GM18499 (cell line): ENCODE results near the gene XPNPEP1.

Source experiments
- ATAC-seq: cut with Tn5 transposase; IDR thresholded peaks from one replicate; pipeline ENCODE4 v1.9.1; 2021; ENCODE audit warnings: moderate number of reproducible peaks; ENCODE audit not compliant: insufficient read depth, unreplicated experiment

XPNPEP1 gene

DNA sequence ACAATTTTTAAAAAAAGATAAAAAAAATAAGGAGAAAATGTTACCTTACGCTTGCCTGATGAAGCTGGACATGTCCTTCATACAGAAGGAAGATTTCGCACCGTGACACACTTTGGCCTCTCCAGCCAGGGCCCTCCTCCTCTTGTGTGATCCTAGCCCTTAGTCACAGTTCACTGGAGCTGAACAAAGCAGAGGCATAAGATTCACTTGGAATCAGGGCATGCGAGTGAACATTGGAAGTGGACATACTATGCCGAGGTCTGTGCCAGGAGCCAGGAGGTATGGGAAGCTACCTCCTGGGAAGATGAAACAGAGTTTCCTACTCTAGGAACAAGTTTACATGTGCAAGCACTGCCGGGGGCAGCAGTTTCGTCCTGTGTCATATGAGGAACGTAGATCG, 91.5 kb downstream of the XPNPEP1 start:
- ATAC-seq = no peak

DNA sequence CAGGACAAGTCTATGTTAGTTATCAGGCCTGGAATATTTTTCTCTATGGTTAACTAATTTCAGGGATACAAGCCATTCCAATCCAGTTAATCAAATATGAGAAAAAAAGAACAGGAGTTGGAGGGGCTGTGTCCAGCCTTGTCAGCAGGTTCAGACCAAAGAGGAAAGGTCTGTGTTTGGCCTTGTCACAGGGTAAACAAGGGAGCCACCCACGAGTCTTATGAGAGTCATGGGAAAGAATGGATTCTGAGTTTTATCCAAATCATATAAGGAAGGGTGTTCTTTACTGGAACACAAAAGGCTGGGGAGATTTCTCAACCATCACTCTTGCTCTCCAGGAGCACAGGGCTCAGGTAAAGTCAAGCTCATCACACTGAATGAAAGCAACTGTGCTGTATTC, 99.1 kb downstream of the XPNPEP1 start:
- no peak for ATAC-seq

DNA sequence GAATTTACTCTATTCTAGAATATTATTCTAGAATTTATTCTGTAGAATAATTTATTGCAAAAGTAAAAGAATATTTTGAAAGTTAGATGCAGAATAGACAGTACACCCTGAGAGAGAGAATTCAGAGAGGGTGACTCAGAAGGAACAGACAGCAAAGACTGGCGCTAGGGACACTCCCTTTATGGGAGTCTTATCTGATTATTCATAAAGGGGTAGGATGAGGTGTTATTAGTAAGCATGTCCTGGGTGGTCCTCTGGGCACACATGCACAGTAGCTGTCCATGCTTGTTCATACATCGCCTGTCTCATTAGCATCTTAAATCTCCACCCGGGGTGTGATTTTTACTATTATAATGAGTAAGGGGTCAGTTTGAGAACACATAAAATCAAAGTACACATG, 100.1 kb downstream of the XPNPEP1 start:
- no peak for ATAC-seq

DNA sequence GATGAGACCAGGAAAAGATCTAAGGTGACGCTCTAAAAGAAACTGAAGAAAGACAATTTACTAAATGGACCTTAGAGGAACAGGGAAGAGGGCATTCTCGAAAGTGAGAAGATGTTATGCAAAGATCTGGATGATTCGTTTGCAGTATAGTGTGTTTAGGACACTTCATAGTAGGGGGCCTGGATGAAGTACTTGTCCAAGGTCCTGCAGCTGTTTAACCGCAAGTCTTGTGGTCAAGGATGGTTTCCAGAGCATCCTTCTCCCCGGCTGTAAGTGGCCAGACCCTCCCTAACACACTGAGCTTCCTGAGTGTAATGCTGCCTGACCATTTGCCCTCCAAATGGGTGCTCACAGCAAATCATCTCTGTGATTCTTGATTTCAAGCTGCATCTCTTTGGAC, 101.6 kb downstream of the XPNPEP1 start:
- ATAC-seq = no peak

DNA sequence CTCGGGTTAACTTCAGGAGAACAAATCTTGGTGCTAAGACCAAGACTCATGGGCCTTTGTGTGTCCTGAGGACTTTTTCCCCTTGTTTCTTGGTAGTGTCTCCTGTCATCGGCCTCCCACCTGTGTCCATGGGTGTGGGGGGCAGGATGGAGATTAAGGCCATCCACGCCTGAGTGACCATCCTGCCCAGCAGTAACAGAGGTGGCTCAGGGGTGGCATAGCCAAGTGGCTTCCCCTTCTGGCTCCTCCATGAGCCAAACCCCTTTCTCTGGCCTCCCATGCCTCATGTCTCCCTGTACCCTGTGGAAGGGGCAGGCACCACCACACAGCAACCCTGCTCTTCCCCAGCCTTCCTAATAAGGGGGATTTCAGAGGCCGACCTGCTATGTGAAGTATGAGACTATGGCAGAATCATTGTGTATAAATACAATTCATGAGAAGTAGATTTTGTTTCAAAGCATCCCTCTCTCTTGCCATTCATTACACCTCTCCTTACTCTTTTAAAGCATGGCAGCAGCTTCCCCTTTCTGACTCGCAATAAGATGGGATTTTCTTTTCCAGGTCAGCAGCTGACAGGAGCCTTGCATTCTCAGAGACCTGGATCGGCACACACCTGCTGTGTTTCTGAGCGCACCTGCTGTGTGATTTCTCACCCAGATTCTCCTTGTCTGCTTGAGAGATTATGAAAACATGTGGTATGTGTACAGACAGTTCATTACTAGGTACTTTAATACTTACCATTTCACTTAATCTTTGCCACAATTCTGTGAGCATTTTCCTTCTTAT, 102.5 kb downstream of the XPNPEP1 start:
- ATAC-seq = no peak

DNA sequence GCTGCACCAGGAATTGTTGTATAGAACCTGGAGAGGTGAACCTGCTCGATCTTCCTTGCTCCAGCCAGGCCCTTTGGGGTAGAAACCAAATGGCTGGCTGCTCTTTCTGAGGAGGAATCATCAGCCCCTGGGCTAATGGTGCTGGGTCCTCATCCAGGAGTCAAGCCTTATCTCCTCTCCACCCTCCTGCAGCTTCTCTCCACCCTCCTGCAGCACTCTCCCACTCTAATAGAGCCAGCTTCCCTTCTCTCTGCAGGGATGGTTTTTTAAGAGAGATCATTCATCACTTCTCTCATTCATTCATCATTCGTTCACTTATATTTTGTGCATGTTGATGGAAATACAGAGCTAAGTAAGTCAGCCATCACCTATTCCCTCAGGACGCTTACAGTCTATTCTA, 103.5 kb downstream of the XPNPEP1 start:
- no peak for ATAC-seq
